Measurements from ENCODE around the gene CCDC32.

CCDC32 gene

DNA sequence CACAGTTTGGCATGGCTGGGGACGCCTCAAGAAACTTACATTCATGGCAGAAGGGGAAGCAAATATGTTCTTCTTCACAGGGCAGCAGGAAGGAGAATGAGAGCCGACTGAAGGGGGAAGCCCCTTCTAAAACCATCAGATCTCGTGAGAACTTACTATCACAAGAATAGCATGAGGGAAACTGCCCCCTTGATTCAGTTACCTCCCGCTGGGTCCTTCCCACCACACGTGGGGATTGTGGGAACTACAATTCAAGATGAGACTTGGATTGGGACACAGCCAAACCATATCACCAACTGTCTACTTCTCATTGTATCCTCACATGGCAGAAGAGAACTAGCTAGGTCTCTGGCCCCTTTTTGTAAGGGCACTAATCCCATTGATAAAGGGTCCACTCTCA lies 30.5 kb downstream of the CCDC32 start:
- Histone ChIP-seq H3K18ac (ENCODE audit: low read length) (no peak overlapping the region), H3K4me1 (ENCODE audit: control insufficient read depth in 1 of 2, insufficient read depth in 2 of 2, low read length in 2 of 2) (no peaks in the 10 kb centered on the region), H4K91ac (ENCODE audit: low read depth, low read length) (no peak overlapping the region), H3K4me3 (ENCODE audit: low read depth, low read length) (no peak overlapping the region), H4K8ac (ENCODE audit: low read depth, low read length) (no peak overlapping the region), H3K27me3 (ENCODE audit: insufficient read depth, low read length) (no peaks in the 10 kb centered on the region), H3K79me1 (ENCODE audit: low read length) (no peaks in the 10 kb centered on the region), H2BK120ac (ENCODE audit: insufficient read depth, low read length, poor library complexity) (no peak overlapping the region), H2AFZ (ENCODE audit: insufficient read depth, low read length, poor library complexity) (no peak overlapping the region), H2BK5ac (ENCODE audit: low read depth, low read length, poor library complexity) (no peak overlapping the region), H4K12ac (ENCODE audit: low read depth, low read length) (no peak overlapping the region), H3K36me3 (ENCODE audit: control insufficient read depth in 1 of 2, insufficient read depth in 2 of 2, low read length in 2 of 2) (no peaks in the 10 kb centered on the region), H3K14ac (ENCODE audit: low read length) (no peak overlapping the region), H2AK5ac (ENCODE audit: low read length) (no peak overlapping the region), H3K27ac (ENCODE audit: low read depth, low read length) (no peak overlapping the region), H3K9ac (ENCODE audit: low read length) (no peak overlapping the region), H3K4me2 (ENCODE audit: low read length) (no peak overlapping the region), H3K4ac (ENCODE audit: low read depth, low read length) (no peak overlapping the region), H2BK12ac (ENCODE audit: low read length) (no peak overlapping the region), H3K79me2 (ENCODE audit: control insufficient read depth, insufficient read depth, low read length, poor library complexity) (no peaks in the 10 kb centered on the region), H3K9me3 (ENCODE audit: insufficient read depth, low read depth, low read length) (no peaks in the 10 kb centered on the region), H3K23ac (ENCODE audit: low read length) (no peak overlapping the region)
- no CpG with 5 or more reads among the region's 5 CpGs for WGBS (ENCODE audit: extremely low coverage, insufficient coverage, insufficient read length)
- DNase-seq, result no peak

DNA sequence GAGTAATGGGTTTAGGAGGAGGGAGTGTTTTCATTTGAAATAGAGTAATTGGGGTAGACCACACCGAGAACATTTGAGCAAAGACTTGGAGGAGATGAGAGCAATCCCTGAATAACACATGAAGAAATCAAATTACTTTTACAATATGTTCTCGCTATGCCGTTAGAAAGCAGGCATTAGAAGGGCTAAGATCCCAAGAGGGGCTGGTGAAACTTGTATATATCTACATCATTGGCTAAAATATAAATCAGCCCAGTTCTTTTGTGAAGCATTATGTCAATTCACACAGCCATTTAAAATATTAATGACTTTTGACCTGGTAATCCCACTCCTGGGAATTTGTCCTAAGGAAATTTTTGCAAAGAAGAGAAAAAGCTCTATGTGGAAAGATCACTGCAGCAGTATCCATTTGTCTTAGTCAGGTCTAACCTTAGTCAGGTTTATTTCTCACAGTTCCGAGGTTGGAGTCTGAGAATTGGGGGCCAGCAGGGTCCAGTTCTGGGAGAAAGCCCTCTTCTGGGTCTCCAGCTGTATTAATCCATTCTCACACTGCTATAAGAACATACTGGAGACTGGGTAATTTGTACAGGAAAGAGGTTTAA lies 31.0 kb downstream of the CCDC32 start:
- no peak overlapping the region for H3K4ac ChIP-seq (ENCODE audit: low read depth, low read length)
- no peaks in the 10 kb centered on the region for H3K9me3 ChIP-seq (ENCODE audit: insufficient read depth, low read depth, low read length)
- no peaks in the 10 kb centered on the region for H3K79me1 ChIP-seq (ENCODE audit: low read length)
- H3K18ac ChIP-seq (ENCODE audit: low read length), result no peak overlapping the region
- H3K27me3 ChIP-seq (ENCODE audit: insufficient read depth, low read length), result no peaks in the 10 kb centered on the region
- H2AK5ac ChIP-seq (ENCODE audit: low read length), result no peak overlapping the region
- no peak overlapping the region for H3K4me2 ChIP-seq (ENCODE audit: low read length)
- H3K79me2 ChIP-seq (ENCODE audit: control insufficient read depth, insufficient read depth, low read length, poor library complexity), result no peaks in the 10 kb centered on the region
- H4K12ac ChIP-seq (ENCODE audit: low read depth, low read length), result no peak overlapping the region
- H3K9ac ChIP-seq (ENCODE audit: low read length), result no peak overlapping the region
- no peak overlapping the region for H3K4me3 ChIP-seq (ENCODE audit: low read depth, low read length)
- no peak overlapping the region for H2BK120ac ChIP-seq (ENCODE audit: insufficient read depth, low read length, poor library complexity)
- H2BK12ac ChIP-seq (ENCODE audit: low read length), result no peak overlapping the region
- no peak for DNase-seq
- H3K27ac ChIP-seq (ENCODE audit: low read depth, low read length), result no peak overlapping the region
- H4K8ac ChIP-seq (ENCODE audit: low read depth, low read length), result no peak overlapping the region
- H2BK5ac ChIP-seq (ENCODE audit: low read depth, low read length, poor library complexity), result no peak overlapping the region
- no peak overlapping the region for H3K23ac ChIP-seq (ENCODE audit: low read length)
- no CpG with 5 or more reads among the region's 4 CpGs for WGBS (ENCODE audit: extremely low coverage, insufficient coverage, insufficient read length)
- no peak overlapping the region for H2AFZ ChIP-seq (ENCODE audit: insufficient read depth, low read length, poor library complexity)
- no peaks in the 10 kb centered on the region for H3K4me1 ChIP-seq (ENCODE audit: control insufficient read depth in 1 of 2, insufficient read depth in 2 of 2, low read length in 2 of 2)
- no peaks in the 10 kb centered on the region for H3K36me3 ChIP-seq (ENCODE audit: control insufficient read depth in 1 of 2, insufficient read depth in 2 of 2, low read length in 2 of 2)
- H4K91ac ChIP-seq (ENCODE audit: low read depth, low read length), result no peak overlapping the region
- H3K14ac ChIP-seq (ENCODE audit: low read length), result no peak overlapping the region

DNA sequence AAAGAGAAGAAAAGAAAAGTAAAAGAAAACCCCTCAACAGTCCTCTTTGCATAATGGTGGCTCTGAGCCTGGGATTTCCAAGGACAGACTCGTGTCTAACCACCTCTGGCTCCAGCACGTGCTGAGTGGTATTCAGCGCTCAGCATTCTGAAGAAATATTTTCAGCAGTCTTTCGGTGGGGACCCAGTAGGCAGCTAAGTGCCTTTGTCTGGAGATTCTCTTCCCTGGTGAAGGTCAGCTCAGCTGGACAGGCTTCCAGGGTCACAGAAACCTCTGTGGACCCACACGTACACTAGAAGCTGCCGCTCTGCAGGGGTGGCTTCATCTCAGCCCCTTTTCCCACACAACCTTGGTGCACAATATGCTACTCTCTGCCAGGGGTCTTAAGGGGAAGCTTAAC lies 36.0 kb downstream of the CCDC32 start:
- H3K36me3 ChIP-seq (ENCODE audit: control insufficient read depth in 1 of 2, insufficient read depth in 2 of 2, low read length in 2 of 2), result no peaks in the 10 kb centered on the region
- no peak overlapping the region for H3K27ac ChIP-seq (ENCODE audit: low read depth, low read length)
- no peak overlapping the region for H3K14ac ChIP-seq (ENCODE audit: low read length)
- H3K79me2 ChIP-seq (ENCODE audit: control insufficient read depth, insufficient read depth, low read length, poor library complexity), result no peaks in the 10 kb centered on the region
- no peak overlapping the region for H2AFZ ChIP-seq (ENCODE audit: insufficient read depth, low read length, poor library complexity)
- H3K9ac ChIP-seq (ENCODE audit: low read length), result no peak overlapping the region
- H3K18ac ChIP-seq (ENCODE audit: low read length), result no peak overlapping the region
- no peaks in the 10 kb centered on the region for H3K9me3 ChIP-seq (ENCODE audit: insufficient read depth, low read depth, low read length)
- no peak overlapping the region for H4K8ac ChIP-seq (ENCODE audit: low read depth, low read length)
- H3K4me3 ChIP-seq (ENCODE audit: low read depth, low read length), result no peak overlapping the region
- no peak overlapping the region for H2BK120ac ChIP-seq (ENCODE audit: insufficient read depth, low read length, poor library complexity)
- DNase-seq, result no peak
- H3K4ac ChIP-seq (ENCODE audit: low read depth, low read length), result no peak overlapping the region
- H2AK5ac ChIP-seq (ENCODE audit: low read length), result no peak overlapping the region
- no peak overlapping the region for H2BK12ac ChIP-seq (ENCODE audit: low read length)
- no peaks in the 10 kb centered on the region for H3K79me1 ChIP-seq (ENCODE audit: low read length)
- no peak overlapping the region for H4K12ac ChIP-seq (ENCODE audit: low read depth, low read length)
- no peak overlapping the region for H3K4me2 ChIP-seq (ENCODE audit: low read length)
- no peak overlapping the region for H3K23ac ChIP-seq (ENCODE audit: low read length)
- no peaks in the 10 kb centered on the region for H3K4me1 ChIP-seq (ENCODE audit: control insufficient read depth in 1 of 2, insufficient read depth in 2 of 2, low read length in 2 of 2)
- no CpG with 5 or more reads among the region's 6 CpGs for WGBS (ENCODE audit: extremely low coverage, insufficient coverage, insufficient read length)
- H3K27me3 ChIP-seq (ENCODE audit: insufficient read depth, low read length), result no peaks in the 10 kb centered on the region
- no peak overlapping the region for H2BK5ac ChIP-seq (ENCODE audit: low read depth, low read length, poor library complexity)
- no peak overlapping the region for H4K91ac ChIP-seq (ENCODE audit: low read depth, low read length)

DNA sequence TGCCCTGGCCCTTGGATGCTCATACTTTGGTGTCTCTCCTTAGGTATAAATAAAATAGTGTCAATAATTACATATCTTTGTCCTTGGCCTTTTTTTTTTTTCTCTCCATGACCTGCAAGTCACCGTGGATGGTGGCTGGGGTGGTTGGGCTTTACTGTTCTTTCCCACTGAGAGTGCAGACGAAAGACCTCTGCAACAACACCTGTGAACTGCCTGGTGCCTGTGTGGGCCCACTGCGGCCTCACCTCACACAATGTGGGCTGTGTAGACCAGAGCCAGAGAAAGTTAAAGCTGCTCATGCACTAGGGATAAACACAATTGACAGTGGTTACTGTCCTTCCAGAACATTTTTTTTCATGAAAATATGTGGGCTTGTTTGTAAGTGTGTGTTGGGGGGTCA lies 39.0 kb downstream of the CCDC32 start:
- Histone ChIP-seq H3K27me3 (ENCODE audit: insufficient read depth, low read length) (no peaks in the 10 kb centered on the region), H3K79me1 (ENCODE audit: low read length) (no peaks in the 10 kb centered on the region), H3K9me3 (ENCODE audit: insufficient read depth, low read depth, low read length) (no peaks in the 10 kb centered on the region), H3K14ac (ENCODE audit: low read length) (no peak overlapping the region), H2BK5ac (ENCODE audit: low read depth, low read length, poor library complexity) (no peak overlapping the region), H3K27ac (ENCODE audit: low read depth, low read length) (no peak overlapping the region), H3K79me2 (ENCODE audit: control insufficient read depth, insufficient read depth, low read length, poor library complexity) (no peaks in the 10 kb centered on the region), H3K23ac (ENCODE audit: low read length) (no peak overlapping the region), H3K4me1 (ENCODE audit: control insufficient read depth in 1 of 2, insufficient read depth in 2 of 2, low read length in 2 of 2) (no peaks in the 10 kb centered on the region), H3K9ac (ENCODE audit: low read length) (no peak overlapping the region), H2AK5ac (ENCODE audit: low read length) (no peak overlapping the region), H2AFZ (ENCODE audit: insufficient read depth, low read length, poor library complexity) (no peak overlapping the region), H3K4me2 (ENCODE audit: low read length) (no peak overlapping the region), H3K36me3 (ENCODE audit: control insufficient read depth in 1 of 2, insufficient read depth in 2 of 2, low read length in 2 of 2) (no peaks in the 10 kb centered on the region), H3K4ac (ENCODE audit: low read depth, low read length) (no peak overlapping the region), H3K18ac (ENCODE audit: low read length) (no peak overlapping the region), H4K12ac (ENCODE audit: low read depth, low read length) (no peak overlapping the region), H2BK120ac (ENCODE audit: insufficient read depth, low read length, poor library complexity) (no peak overlapping the region), H4K8ac (ENCODE audit: low read depth, low read length) (no peak overlapping the region), H4K91ac (ENCODE audit: low read depth, low read length) (no peak overlapping the region), H3K4me3 (ENCODE audit: low read depth, low read length) (no peak overlapping the region), H2BK12ac (ENCODE audit: low read length) (no peak overlapping the region)
- no CpG with 5 or more reads among the region's 3 CpGs for WGBS (ENCODE audit: extremely low coverage, insufficient coverage, insufficient read length)
- DNase-seq, result no peak

All from trophoblast cell (in vitro differentiated cells and primary cell).